Hepatocyte (in vitro differentiated cells): ENCODE results near the gene NPAS2. TPM values are rescaled to one million over a fixed set of nuclear protein-coding genes. Genes with fewer than 3 reads are reported as not detected.

Source experiments
- DNase-seq: peaks from one replicate; pipeline ENCODE4 v3.0.0-alpha.2; 2016; ENCODE audit warnings: low spot score
- H2AFZ ChIP-seq: fragments of 200-600 bp; sonication (generic); 2 replicates; pipeline ENCODE4 v1.6.0; 2016; ENCODE audit warnings: antibody characterized with exemption, mild to moderate bottlenecking
- H3K27ac ChIP-seq: fragments of 200-600 bp; sonication (generic); 2 replicates; pipeline ENCODE4 v1.5.1; 2016; ENCODE audit warnings: mild to moderate bottlenecking
- H3K27me3 ChIP-seq: fragments of 200-600 bp; sonication (generic); 2 replicates; pipeline ENCODE4 v1.6.1; 2016
- H3K36me3 ChIP-seq: fragments of 200-600 bp; sonication (generic); replicated peaks from 2 replicates; pipeline ENCODE4 v1.5.1; 2016; ENCODE audit warnings: low read depth; ENCODE audit not compliant: insufficient read depth
- H3K4me1 ChIP-seq: fragments of 200-600 bp; sonication (generic); 2 replicates; pipeline ENCODE4 v1.5.1; 2016; ENCODE audit warnings: mild to moderate bottlenecking, moderate library complexity; ENCODE audit not compliant: insufficient read depth
- H3K4me2 ChIP-seq: fragments of 200-600 bp; sonication (generic); 2 replicates; pipeline ENCODE4 v1.6.0; 2016
- H3K4me3 ChIP-seq: fragments of 200-600 bp; sonication (generic); 2 replicates; pipeline ENCODE4 v1.5.1; 2016; ENCODE audit warnings: mild to moderate bottlenecking
- H3K79me2 ChIP-seq: fragments of 200-600 bp; sonication (generic); 2 replicates; pipeline ENCODE4 v1.6.0; 2017; ENCODE audit warnings: mild to moderate bottlenecking
- H3K9me2 ChIP-seq: fragments of 200-600 bp; sonication (generic); replicated peaks from 2 replicates; pipeline ENCODE4 v1.6.0; 2017; ENCODE audit warnings: mild to moderate bottlenecking; ENCODE audit not compliant: insufficient read depth
- H3K9me3 ChIP-seq: fragments of 200-600 bp; sonication (generic); 2 replicates; pipeline ENCODE4 v1.5.1; 2016; ENCODE audit warnings: low read depth, mild to moderate bottlenecking
- H4K20me1 ChIP-seq: fragments of 200-600 bp; sonication (generic); 2 replicates; pipeline ENCODE4 v1.6.0; 2016; ENCODE audit warnings: mild to moderate bottlenecking; ENCODE audit not compliant: insufficient read depth, poor library complexity, severe bottlenecking
- CTCF ChIP-seq: fragments of 200-600 bp; sonication (generic); IDR thresholded peaks from 2 replicates; pipeline ENCODE4 v1.5.1; 2016; ENCODE audit warnings: antibody characterized with exemption, mild to moderate bottlenecking; ENCODE audit not compliant: poor library complexity
- EZH2 ChIP-seq: fragments of 200-600 bp; sonication (generic); IDR thresholded peaks from 2 replicates; pipeline ENCODE4 v1.6.1; 2016; ENCODE audit warnings: antibody characterized with exemption, mild to moderate bottlenecking, borderline replicate concordance
- EZH2phosphoT487 ChIP-seq: fragments of 200-600 bp; sonication (generic); IDR thresholded peaks from one replicate; pipeline ENCODE4 v1.6.1; 2018; ENCODE audit warnings: antibody characterized with exemption, mild to moderate bottlenecking, low read depth, moderate library complexity; ENCODE audit not compliant: unreplicated experiment, severe bottlenecking
- WGBS: methylation state at CpG from one replicate; pipeline ENCODE4 v1.1.6; 2016; ENCODE audit warnings: low lambda C conversion rate; ENCODE audit errors: missing lambda C conversion rate; 5-methylcytosine and 5-hydroxymethylcytosine counted together
- polyA plus RNA-seq: library from polyadenylated mRNA; unstranded; fragments of >200 nt; fragmentation: Nextera tagmentation; extraction: Ambion mirVana; gene quantifications from 2 replicates; pipeline ENCODE4 v1.2.1, GENCODE V29; 2016
- total RNA-seq: library from RNA; depleted of rRNA; stranded (reverse); fragments of >200 nt; gene quantifications from 2 replicates; pipeline ENCODE4 v1.2.3, GENCODE V29; 2014

NPAS2 gene
- total and polyA plus RNA-seq, 2 experiments from 2014 or later = 7.7 to 16.8 TPM

GRCh38 chr2:100891906-100892642 is 72.1 kb downstream of the NPAS2 start:
- H2AFZ ChIP-seq = no peak overlapping the region
- H3K36me3 ChIP-seq = no peaks in the 10 kb centered on the region
- no peak overlapping the region for H3K4me2 ChIP-seq
- TF ChIP-seq EZH2 (no peak), CTCF (no peak)
- H3K9me2 ChIP-seq = no peaks in the 10 kb centered on the region
- no peaks in the 10 kb centered on the region for H3K9me3 ChIP-seq
- H3K79me2 ChIP-seq = peaks cover 5% of the 10 kb centered on the region
- H3K4me3 ChIP-seq = no peak overlapping the region
- H3K27ac ChIP-seq = no peak overlapping the region
- peaks cover 12% of the 10 kb centered on the region for H3K4me1 ChIP-seq
- DNase-seq = no peak
- H3K27me3 ChIP-seq = no peaks in the 10 kb centered on the region
- no peaks in the 10 kb centered on the region for H4K20me1 ChIP-seq
- WGBS = 91% methylated on average over 16 of the region's 16 CpGs

- H3K4me3 ChIP-seq = no peak overlapping the region
- no peak overlapping the region for H3K4me2 ChIP-seq
- no peak overlapping the region for H2AFZ ChIP-seq
- TF ChIP-seq EZH2 = no peak
- TF ChIP-seq EZH2phosphoT487 = no peak
- TF ChIP-seq CTCF = no peak
- H4K20me1 ChIP-seq = no peaks in the 10 kb centered on the region
- H3K27me3 ChIP-seq = no peaks in the 10 kb centered on the region
- peaks cover 6% of the 10 kb centered on the region for H3K4me1 ChIP-seq
- no peaks in the 10 kb centered on the region for H3K9me3 ChIP-seq
- DNase-seq = no peak
- peaks cover 5% of the 10 kb centered on the region for H3K79me2 ChIP-seq
- H3K9me2 ChIP-seq = no peaks in the 10 kb centered on the region
- WGBS = 85% methylated on average over 6 of the region's 6 CpGs
- no peaks in the 10 kb centered on the region for H3K36me3 ChIP-seq
- H3K27ac ChIP-seq = peak overlapping the region; percentile 19
Measured at GRCh38 chr2:100893392-100894104, 73.6 kb downstream of the NPAS2 start.

GRCh38 chr2:100894105-100894795 is 74.3 kb downstream of the NPAS2 start:
- H3K4me1 ChIP-seq = peaks cover 6% of the 10 kb centered on the region
- H3K79me2 ChIP-seq = peaks cover 5% of the 10 kb centered on the region
- H2AFZ ChIP-seq = no peak overlapping the region
- H3K4me3 ChIP-seq = no peak overlapping the region
- peak overlapping the region; percentile 43 for H3K27ac ChIP-seq
- no peak overlapping the region for H3K4me2 ChIP-seq
- TF ChIP-seq CTCF = no peak
- TF ChIP-seq EZH2phosphoT487 = no peak
- no peak for TF ChIP-seq EZH2
- no peaks in the 10 kb centered on the region for H3K9me3 ChIP-seq
- no peaks in the 10 kb centered on the region for H3K36me3 ChIP-seq
- DNase-seq = no peak
- no peaks in the 10 kb centered on the region for H3K27me3 ChIP-seq
- 79% methylated on average over 5 of the region's 5 CpGs for WGBS
- H4K20me1 ChIP-seq = no peaks in the 10 kb centered on the region
- H3K9me2 ChIP-seq = no peaks in the 10 kb centered on the region
